ENCODE data around the gene ARHGEF4.

DNA sequence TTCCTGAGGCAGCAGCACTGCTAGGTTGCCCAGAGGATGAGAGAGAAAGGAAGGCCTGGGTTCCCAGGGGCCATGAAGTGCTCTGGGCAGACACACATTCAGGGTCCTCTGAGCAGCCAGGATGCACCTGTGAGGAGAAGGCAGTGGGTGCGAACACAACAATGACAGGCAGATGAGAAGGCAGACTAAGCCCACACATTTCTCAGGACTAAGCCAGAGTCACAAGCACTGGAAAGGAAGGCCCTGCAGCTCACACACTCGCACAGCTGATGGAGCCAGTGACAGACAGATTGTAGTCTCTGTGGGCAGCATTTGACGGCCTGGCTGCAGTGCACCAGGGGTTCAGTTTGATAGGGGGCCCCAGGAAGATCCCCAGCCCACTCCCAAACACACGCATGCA is 61.8 kb downstream of the ARHGEF4 start:
- TF ChIP-seq, protein P1, sequence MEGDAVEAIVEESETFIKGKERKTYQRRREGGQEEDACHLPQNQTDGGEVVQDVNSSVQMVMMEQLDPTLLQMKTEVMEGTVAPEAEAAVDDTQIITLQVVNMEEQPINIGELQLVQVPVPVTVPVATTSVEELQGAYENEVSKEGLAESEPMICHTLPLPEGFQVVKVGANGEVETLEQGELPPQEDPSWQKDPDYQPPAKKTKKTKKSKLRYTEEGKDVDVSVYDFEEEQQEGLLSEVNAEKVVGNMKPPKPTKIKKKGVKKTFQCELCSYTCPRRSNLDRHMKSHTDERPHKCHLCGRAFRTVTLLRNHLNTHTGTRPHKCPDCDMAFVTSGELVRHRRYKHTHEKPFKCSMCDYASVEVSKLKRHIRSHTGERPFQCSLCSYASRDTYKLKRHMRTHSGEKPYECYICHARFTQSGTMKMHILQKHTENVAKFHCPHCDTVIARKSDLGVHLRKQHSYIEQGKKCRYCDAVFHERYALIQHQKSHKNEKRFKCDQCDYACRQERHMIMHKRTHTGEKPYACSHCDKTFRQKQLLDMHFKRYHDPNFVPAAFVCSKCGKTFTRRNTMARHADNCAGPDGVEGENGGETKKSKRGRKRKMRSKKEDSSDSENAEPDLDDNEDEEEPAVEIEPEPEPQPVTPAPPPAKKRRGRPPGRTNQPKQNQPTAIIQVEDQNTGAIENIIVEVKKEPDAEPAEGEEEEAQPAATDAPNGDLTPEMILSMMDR (IDR thresholded peaks at IDR 0.05), result no peak
- TF ChIP-seq POLR2AphosphoS5 (IDR thresholded peaks at IDR 0.05; ENCODE audit: low read depth, low read length), result no peak
